HCT116 (cell line): ENCODE data around the gene PRPF39. TPM values are rescaled to one million over a fixed set of nuclear protein-coding genes. Genes with fewer than 3 reads are reported as not detected.

Source experiments
- ATAC-seq: fragments of 200-7000 bp; cut with Tn5 transposase; 2 replicates; pipeline ENCODE4 v1.9.1; 2020; ENCODE audit warnings: mild to moderate bottlenecking, moderate library complexity
- BruUV-seq: library from RNA; stranded (reverse); fragments of 400-500 nt; replicated peaks from 2 replicates; lab custom pipeline; 2021; lab: Mats Ljungman, UMichigan
- CTCF ChIA-PET: fragments of 300-600 bp; sonication (Branson Sonifier 250); formaldehyde crosslinking; loops from one replicate; lab custom pipeline; 2021; ENCODE audit warnings: antibody characterized with exemption; lab: Charles Lee
- POLR2A ChIA-PET: fragments of 300-600, 350-600 bp; sonication (Branson Sonifier 250); formaldehyde crosslinking; loops from one replicate; lab custom pipeline; 2021; ENCODE audit warnings: antibody characterized with exemption; lab: Charles Lee
- RAD21 ChIA-PET, 2 experiments: fragments of 300-600 bp; sonication (Branson Sonifier 250); formaldehyde crosslinking; loops; one replicate each; lab custom pipeline; 2023; ENCODE audit warnings: low total read pairs in 2 of 2; ENCODE audit not compliant: uncharacterized antibody in 2 of 2, unreplicated experiment in 2 of 2, low non-redundant PET in 1 of 2; lab: Charles Lee
- DNase-seq: peaks from one replicate; pipeline ENCODE4 v3.0.0-alpha.2; 2010; ENCODE audit warnings: low read depth, low spot score
- H2AFZ ChIP-seq: fragments of 200-600 bp; shearing (Covaris generic), sonication (generic); 2 replicates; pipeline ENCODE4 v1.6.1; 2017; ENCODE audit warnings: low read depth, mixed run types, mixed read lengths, antibody characterized with exemption, low read length; ENCODE audit not compliant: poor library complexity, severe bottlenecking
- H3K27ac ChIP-seq: 2 replicates; pipeline ENCODE4 v1.5.1; 2012; ENCODE audit warnings: low read depth, low read length
- H3K27me3 ChIP-seq: fragments of 200-600 bp; sonication (generic); 2 replicates; pipeline ENCODE4 v1.6.1; 2016; ENCODE audit warnings: mixed run types, low read length, mixed read lengths; ENCODE audit not compliant: insufficient read depth
- H3K36me3 ChIP-seq, 2 experiments: fragments of 200-500 bp in 1 of 2; fragments of 200-600 bp in 1 of 2; sonication (Bioruptor generic) in 1 of 2; sonication (generic) in 1 of 2; 2 replicates each; pipeline versions ENCODE4 v1.5.1 to v1.6.1; 2014 to 2016; ENCODE audit warnings: low read length in 2 of 2, inconsistent platforms in 1 of 2, mixed read lengths in 1 of 2, mixed run types in 1 of 2; ENCODE audit not compliant: insufficient read depth in 2 of 2, control insufficient read depth in 1 of 2
- H3K4me1 ChIP-seq, 2 experiments: fragments of 200-600 bp in 1 of 2; sonication (generic) in 1 of 2; 2 replicates each; pipeline versions ENCODE4 v1.5.1 to v1.6.1; 2012 to 2017; ENCODE audit warnings: low read length in 2 of 2, inconsistent platforms in 1 of 2, mild to moderate bottlenecking in 1 of 2, mixed read lengths in 1 of 2, mixed run types in 1 of 2, moderate library complexity in 1 of 2; ENCODE audit not compliant: insufficient read depth in 2 of 2, control insufficient read depth in 1 of 2
- H3K4me2 ChIP-seq: fragments of 200-600 bp; sonication (generic); 2 replicates; pipeline ENCODE4 v1.6.1; 2017; ENCODE audit warnings: mixed run types, low read length, mixed read lengths
- H3K4me3 ChIP-seq, 2 experiments: fragments of 200-600 bp in 1 of 2; sonication (generic) in 1 of 2; replicated peaks in 1 of 2; 2 replicates each; pipeline ENCODE4 v1.5.1; 2011 to 2016; ENCODE audit warnings: low read length in 2 of 2, control low read depth in 1 of 2, low read depth in 1 of 2, mild to moderate bottlenecking in 1 of 2, mixed read lengths in 1 of 2, mixed run types in 1 of 2
- H3K79me2 ChIP-seq: fragments of 200-600 bp; sonication (generic); 2 replicates; pipeline ENCODE4 v1.6.1; 2017; ENCODE audit warnings: mild to moderate bottlenecking, mixed run types, low read length, moderate library complexity, mixed read lengths; ENCODE audit not compliant: insufficient read depth
- H3K9ac ChIP-seq: fragments of 200-600 bp; sonication (generic); 2 replicates; pipeline ENCODE4 v1.6.1; 2016; ENCODE audit warnings: low read length, mixed read lengths
- H3K9me2 ChIP-seq: fragments of 200-600 bp; sonication (generic), shearing (Covaris generic); 2 replicates; pipeline ENCODE4 v1.6.1; 2017; ENCODE audit warnings: mixed run types, mild to moderate bottlenecking, moderate library complexity; ENCODE audit not compliant: insufficient read depth
- H3K9me3 ChIP-seq, 2 experiments: fragments of 200-500 bp in 1 of 2; fragments of 200-600 bp in 1 of 2; sonication (Bioruptor generic) in 1 of 2; sonication (generic) in 1 of 2; 2 replicates each; pipeline ENCODE4 v1.6.1; 2014 to 2017; ENCODE audit warnings: low read length in 2 of 2, mixed read lengths in 2 of 2, inconsistent platforms in 1 of 2, low read depth in 1 of 2, mild to moderate bottlenecking in 1 of 2, mixed run types in 1 of 2, moderate library complexity in 1 of 2; ENCODE audit not compliant: control insufficient read depth in 1 of 2, insufficient read depth in 1 of 2
- H4K20me1 ChIP-seq: fragments of 200-600 bp; sonication (generic), shearing (Covaris generic); 2 replicates; pipeline ENCODE4 v1.6.1; 2017; ENCODE audit warnings: mixed run types, mild to moderate bottlenecking, moderate library complexity; ENCODE audit not compliant: insufficient read depth
- CBX3 ChIP-seq: IDR thresholded peaks from 2 replicates; pipeline ENCODE4 v1.6.1; 2012; ENCODE audit warnings: low read depth
- CEBPB ChIP-seq: IDR thresholded peaks from 2 replicates; pipeline ENCODE4 v1.6.1; 2012; ENCODE audit warnings: low read depth
- ELF1 ChIP-seq: IDR thresholded peaks from 2 replicates; pipeline ENCODE4 v1.6.1; 2012; ENCODE audit warnings: low read depth, borderline replicate concordance
- EZH2 ChIP-seq: fragments of 200-600 bp; sonication (generic); IDR thresholded peaks from 2 replicates; pipeline ENCODE4 v1.6.1; 2017; ENCODE audit warnings: antibody characterized with exemption, mixed run types
- EZH2phosphoT487 ChIP-seq: fragments of 200-600 bp; IDR thresholded peaks from 2 replicates; pipeline ENCODE4 v1.6.1; 2018; ENCODE audit warnings: antibody characterized with exemption, borderline replicate concordance
- FOSL1 ChIP-seq: IDR thresholded peaks from 2 replicates; pipeline ENCODE4 v1.6.1; 2012; ENCODE audit warnings: low read depth
- JUND ChIP-seq: IDR thresholded peaks from 2 replicates; pipeline ENCODE4 v1.6.1; 2012
- POLR2A ChIP-seq: IDR thresholded peaks from 2 replicates; pipeline ENCODE4 v1.7.0; 2011; ENCODE audit warnings: borderline replicate concordance; ENCODE audit not compliant: insufficient read depth, insufficient read length; ENCODE audit errors: extremely low read depth
- POLR2AphosphoS5 ChIP-seq: IDR thresholded peaks from 2 replicates; pipeline ENCODE4 v1.6.1; 2011; ENCODE audit warnings: mild to moderate bottlenecking, low read depth, low read length, moderate library complexity
- RAD21 ChIP-seq: IDR thresholded peaks from 2 replicates; pipeline ENCODE4 v1.6.1; 2012; ENCODE audit warnings: low read depth, mild to moderate bottlenecking
- REST ChIP-seq: IDR thresholded peaks from 2 replicates; pipeline ENCODE4 v1.6.1; 2012; ENCODE audit warnings: low read depth
- SIN3A ChIP-seq: IDR thresholded peaks from 2 replicates; pipeline ENCODE4 v1.6.1; 2012; ENCODE audit warnings: low read depth
- SP1 ChIP-seq: IDR thresholded peaks from 2 replicates; pipeline ENCODE4 v1.6.1; 2012; ENCODE audit warnings: low read depth
- SRF ChIP-seq: IDR thresholded peaks from 2 replicates; pipeline ENCODE4 v1.6.1; 2012; ENCODE audit warnings: low read depth
- TCF7L2 ChIP-seq: IDR thresholded peaks from 2 replicates; pipeline ENCODE4 v1.7.0; 2011; ENCODE audit warnings: borderline replicate concordance, inconsistent platforms; ENCODE audit not compliant: insufficient read depth, insufficient read length; ENCODE audit errors: extremely low read depth
- YY1 ChIP-seq: IDR thresholded peaks from 2 replicates; pipeline ENCODE4 v1.6.1; 2011; ENCODE audit warnings: low read length, low read depth, moderate library complexity, mild to moderate bottlenecking; ENCODE audit not compliant: insufficient replicate concordance; ENCODE audit errors: extremely low read depth
- ZBTB33 ChIP-seq: IDR thresholded peaks from 2 replicates; pipeline ENCODE4 v1.6.1; 2011; ENCODE audit warnings: mild to moderate bottlenecking, low read length, moderate library complexity; ENCODE audit not compliant: insufficient replicate concordance; ENCODE audit errors: extremely low read depth
- ZFX ChIP-seq: fragments of 450-650 bp; IDR thresholded peaks from 2 replicates; pipeline ENCODE4 v1.6.1; 2017
- ZNF274 ChIP-seq: fragments of 200-500 bp; sonication (Bioruptor generic); IDR thresholded peaks from 2 replicates; pipeline ENCODE4 v1.6.1; 2014; ENCODE audit warnings: mild to moderate bottlenecking, low read depth, low read length, inconsistent platforms
- intact Hi-C: fragments of 100-400 bp; cut with micrococcal nuclease; formaldehyde crosslinking; loops from 2 replicates; pipeline ENCODE4 v1.10.0; 2022
- total RNA-seq: library from RNA; stranded (reverse); gene quantifications from one replicate; pipeline ENCODE4 v1.2.1, GENCODE V29; 2021; ENCODE audit not compliant: unreplicated experiment
- TF ChIP-seq, protein P1 (sequence below), 3 experiments: fragments of 200-600 bp in 1 of 3; sonication (generic) in 1 of 3; IDR thresholded peaks in 2 of 3; conservative IDR thresholded peaks in 1 of 3; 2 replicates each; pipeline ENCODE4 v1.5.1; 2012 to 2017; ENCODE audit warnings: low read depth in 2 of 3, low read length in 2 of 3, antibody characterized with exemption in 1 of 3, borderline replicate concordance in 1 of 3, control low read depth in 1 of 3, mild to moderate bottlenecking in 1 of 3, mixed read lengths in 1 of 3, mixed run types in 1 of 3, moderate library complexity in 1 of 3; ENCODE audit not compliant: insufficient read depth in 1 of 3

Gene PRPF39
- total RNA-seq, 1 experiment from 2014 or later, result 44.7 TPM

GRCh38 chr14:45051896-45052295, 32.0 kb upstream of the PRPF39 start:
- no peak overlapping the region for H3K9ac ChIP-seq
- intact Hi-C loops, result no loop called here
- no peak overlapping the region for H3K4me2 ChIP-seq
- no peak for ATAC-seq
- no peaks in the 10 kb centered on the region for H3K9me3 ChIP-seq
- H3K9me2 ChIP-seq, result no peaks in the 10 kb centered on the region
- TF ChIP-seq, protein P1, sequence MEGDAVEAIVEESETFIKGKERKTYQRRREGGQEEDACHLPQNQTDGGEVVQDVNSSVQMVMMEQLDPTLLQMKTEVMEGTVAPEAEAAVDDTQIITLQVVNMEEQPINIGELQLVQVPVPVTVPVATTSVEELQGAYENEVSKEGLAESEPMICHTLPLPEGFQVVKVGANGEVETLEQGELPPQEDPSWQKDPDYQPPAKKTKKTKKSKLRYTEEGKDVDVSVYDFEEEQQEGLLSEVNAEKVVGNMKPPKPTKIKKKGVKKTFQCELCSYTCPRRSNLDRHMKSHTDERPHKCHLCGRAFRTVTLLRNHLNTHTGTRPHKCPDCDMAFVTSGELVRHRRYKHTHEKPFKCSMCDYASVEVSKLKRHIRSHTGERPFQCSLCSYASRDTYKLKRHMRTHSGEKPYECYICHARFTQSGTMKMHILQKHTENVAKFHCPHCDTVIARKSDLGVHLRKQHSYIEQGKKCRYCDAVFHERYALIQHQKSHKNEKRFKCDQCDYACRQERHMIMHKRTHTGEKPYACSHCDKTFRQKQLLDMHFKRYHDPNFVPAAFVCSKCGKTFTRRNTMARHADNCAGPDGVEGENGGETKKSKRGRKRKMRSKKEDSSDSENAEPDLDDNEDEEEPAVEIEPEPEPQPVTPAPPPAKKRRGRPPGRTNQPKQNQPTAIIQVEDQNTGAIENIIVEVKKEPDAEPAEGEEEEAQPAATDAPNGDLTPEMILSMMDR (IDR thresholded peaks at IDR 0.05 in 2 of 3, conservative IDR thresholded peaks at IDR 0.05 in 1 of 3; ENCODE audit: borderline replicate concordance in 1 of 3, insufficient read depth in 1 of 3, low read depth in 2 of 3, low read length in 2 of 3), result no peak
- no peak for TF ChIP-seq POLR2A
- no peak for TF ChIP-seq SRF
- no peak for TF ChIP-seq TCF7L2
- no peak for TF ChIP-seq JUND
- no peak for TF ChIP-seq ZNF274
- no peak for TF ChIP-seq EZH2phosphoT487
- TF ChIP-seq CBX3, result no peak
- no peak for TF ChIP-seq CEBPB
- no peak for TF ChIP-seq RAD21
- no peak for TF ChIP-seq FOSL1
- no peak for TF ChIP-seq SIN3A
- TF ChIP-seq YY1, result no peak
- TF ChIP-seq REST, result no peak
- TF ChIP-seq ZBTB33, result no peak
- no peak for TF ChIP-seq ZFX
- TF ChIP-seq SP1, result no peak
- TF ChIP-seq POLR2AphosphoS5, result no peak
- no peak for TF ChIP-seq EZH2
- TF ChIP-seq ELF1, result no peak
- CTCF ChIA-PET, result no interaction called here
- no peaks in the 10 kb centered on the region for H3K79me2 ChIP-seq
- H2AFZ ChIP-seq, result no peak overlapping the region
- POLR2A ChIA-PET, result no interaction called here
- H3K36me3 ChIP-seq, result no peaks in the 10 kb centered on the region
- H4K20me1 ChIP-seq, result no peaks in the 10 kb centered on the region
- H3K27me3 ChIP-seq, result no peaks in the 10 kb centered on the region
- DNase-seq, result no peak
- BruUV-seq, result no TSS peak
- RAD21 ChIA-PET, result no interaction called here
- no peaks in the 10 kb centered on the region for H3K4me1 ChIP-seq
- H3K4me3 ChIP-seq, result no peak overlapping the region
- H3K27ac ChIP-seq, result no peak overlapping the region
